HTR-8/SVneo (cell line): ENCODE data around the gene TBC1D19.

Source experiments
- DNase-seq: peaks from one replicate; pipeline ENCODE4 v3.0.0; 2011; ENCODE audit warnings: low spot score, mixed read lengths; ENCODE audit not compliant: insufficient read length
- FAIRE-seq: peaks from 2 replicates; lab custom pipeline; 2011; peaks lifted over from hg19 to GRCh38; lab: Jason Lieb, UNC

TBC1D19 gene

DNA sequence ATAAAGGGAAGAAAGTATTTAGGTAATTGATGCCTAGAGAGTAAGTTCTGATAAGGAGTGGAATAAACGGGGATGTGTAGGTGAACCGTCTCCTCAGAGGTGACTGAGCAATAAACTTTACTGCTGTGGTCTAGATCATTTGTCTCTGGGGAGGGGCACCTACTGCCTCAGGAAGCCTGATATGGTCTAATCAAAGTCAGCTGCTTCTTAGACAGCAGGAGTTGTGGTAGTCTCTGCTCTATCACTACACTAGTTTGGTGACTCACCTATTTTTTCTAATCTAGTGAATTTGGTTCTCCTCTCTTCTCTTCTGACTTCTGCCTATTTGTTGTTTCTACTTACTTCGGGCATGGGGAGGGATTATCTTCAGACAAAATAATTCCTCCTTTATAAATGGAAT is 181.6 kb downstream of the TBC1D19 start:
- FAIRE-seq = no peak
- no peak for DNase-seq

DNA sequence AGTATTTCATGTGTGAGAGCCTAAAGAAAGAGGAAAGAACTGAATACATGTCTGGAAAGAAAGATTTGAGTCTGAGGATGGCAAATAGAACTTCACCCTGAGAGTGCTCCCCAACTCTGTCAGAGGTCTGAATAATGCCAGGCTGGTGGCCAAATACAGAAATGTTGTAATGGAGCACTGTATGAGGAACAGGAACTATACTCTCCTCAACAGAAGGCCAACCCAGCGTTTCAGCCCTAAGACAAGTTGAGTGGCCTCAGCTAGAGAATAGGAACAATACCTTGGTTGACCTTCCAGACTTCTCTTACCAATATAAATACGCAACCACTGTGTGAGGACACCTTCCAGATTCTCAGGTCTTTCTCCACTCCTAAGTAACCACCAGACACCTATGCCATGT is 182.3 kb downstream of the TBC1D19 start:
- FAIRE-seq (no peak), DNase-seq (no peak)

DNA sequence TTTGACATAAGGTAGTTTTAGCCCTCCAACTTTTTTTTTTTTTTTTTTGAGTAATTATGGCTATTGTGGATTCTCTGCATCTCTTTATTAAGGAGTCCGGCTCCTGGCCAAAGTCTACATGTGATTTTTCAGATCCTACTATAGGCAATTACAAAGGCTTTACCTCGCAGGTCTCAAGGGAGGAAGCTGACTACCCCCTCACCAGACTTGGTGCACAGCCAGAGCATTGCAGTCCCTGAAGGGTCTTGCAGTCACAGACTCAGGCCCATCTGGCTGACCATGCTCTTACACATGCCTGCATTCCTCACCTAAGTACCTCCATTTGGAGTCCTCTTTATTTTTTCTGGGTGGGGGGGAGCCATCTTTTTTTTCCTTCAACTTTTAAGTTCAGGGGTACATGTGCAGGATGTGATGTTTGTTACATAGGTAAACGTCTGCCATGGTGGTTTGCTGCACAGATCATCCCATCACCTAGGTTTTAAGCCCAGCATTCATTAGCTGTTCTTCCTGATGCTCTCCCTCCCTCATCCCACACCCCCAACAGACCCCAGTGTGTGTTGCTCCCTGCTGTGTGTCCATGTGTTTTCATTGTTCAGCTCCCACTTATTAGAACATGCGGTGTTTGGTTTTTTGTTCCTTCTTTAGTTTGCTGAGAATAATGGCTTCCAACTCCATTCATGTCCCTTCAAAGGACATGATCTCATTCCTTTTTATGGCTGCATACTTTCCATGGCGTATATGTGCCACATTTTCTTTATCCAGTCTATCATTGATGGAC is 188.4 kb downstream of the TBC1D19 start:
- FAIRE-seq = no peak
- no peak for DNase-seq

DNA sequence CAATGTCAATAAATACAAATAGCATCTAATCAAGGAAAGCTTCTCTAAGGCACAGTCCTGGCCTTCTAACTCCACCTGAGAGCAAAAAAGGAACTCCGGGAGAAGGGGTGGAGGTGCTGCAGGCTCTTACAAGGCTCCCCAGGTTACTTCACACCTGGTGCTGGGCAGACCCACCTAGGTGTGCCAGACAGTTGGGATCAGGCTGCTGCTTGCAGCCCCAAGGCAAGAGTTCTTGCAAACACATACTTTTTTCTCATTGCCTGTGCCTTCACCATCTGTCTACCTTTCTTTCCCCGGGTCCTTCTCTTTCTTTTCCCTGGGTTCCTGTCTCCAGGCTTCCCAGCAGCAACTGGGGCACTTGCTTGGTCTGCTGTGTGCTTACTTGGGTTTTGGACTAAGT is 195.3 kb downstream of the TBC1D19 start:
- FAIRE-seq (no peak), DNase-seq (no peak)

DNA sequence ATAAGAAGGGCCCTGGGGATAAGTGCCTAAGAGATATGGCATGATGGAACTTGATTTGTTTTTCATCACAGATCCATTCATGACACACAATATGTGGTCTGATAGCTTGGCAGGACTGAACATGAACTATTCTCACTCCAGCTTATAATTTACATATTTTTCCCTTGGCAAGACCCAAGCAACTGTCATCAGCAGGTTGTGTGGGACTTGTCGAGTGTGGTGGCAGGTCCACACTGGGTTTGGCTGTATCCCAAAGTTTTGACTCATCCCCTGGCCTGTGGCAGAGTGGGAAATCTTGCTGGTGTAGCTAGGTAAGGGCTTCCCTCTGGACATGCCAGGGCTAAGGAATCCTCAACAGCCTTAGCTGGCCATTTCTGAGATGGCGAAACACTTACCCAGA is 195.8 kb downstream of the TBC1D19 start:
- no peak for DNase-seq
- FAIRE-seq = no peak

DNA sequence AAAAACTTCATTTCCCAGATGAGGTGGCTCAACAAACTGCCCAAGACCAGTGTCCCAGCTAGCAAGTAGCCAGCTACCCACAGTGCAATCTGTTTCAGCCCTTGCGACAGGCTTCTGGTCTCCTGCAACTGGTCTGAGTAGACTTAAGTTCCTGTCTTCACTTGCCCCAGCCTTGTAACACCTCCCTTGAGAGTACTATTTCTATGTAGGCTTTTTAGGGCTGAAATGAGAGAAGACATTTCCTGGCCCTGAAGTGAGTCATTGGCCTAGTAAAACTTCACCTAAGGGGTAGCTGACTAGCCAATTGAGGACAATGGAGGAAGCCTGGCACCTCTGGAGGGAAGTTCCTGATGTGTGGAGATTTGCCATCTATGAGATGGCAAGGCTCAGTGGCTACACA is 196.7 kb downstream of the TBC1D19 start:
- DNase-seq (no peak), FAIRE-seq (no peak)

DNA sequence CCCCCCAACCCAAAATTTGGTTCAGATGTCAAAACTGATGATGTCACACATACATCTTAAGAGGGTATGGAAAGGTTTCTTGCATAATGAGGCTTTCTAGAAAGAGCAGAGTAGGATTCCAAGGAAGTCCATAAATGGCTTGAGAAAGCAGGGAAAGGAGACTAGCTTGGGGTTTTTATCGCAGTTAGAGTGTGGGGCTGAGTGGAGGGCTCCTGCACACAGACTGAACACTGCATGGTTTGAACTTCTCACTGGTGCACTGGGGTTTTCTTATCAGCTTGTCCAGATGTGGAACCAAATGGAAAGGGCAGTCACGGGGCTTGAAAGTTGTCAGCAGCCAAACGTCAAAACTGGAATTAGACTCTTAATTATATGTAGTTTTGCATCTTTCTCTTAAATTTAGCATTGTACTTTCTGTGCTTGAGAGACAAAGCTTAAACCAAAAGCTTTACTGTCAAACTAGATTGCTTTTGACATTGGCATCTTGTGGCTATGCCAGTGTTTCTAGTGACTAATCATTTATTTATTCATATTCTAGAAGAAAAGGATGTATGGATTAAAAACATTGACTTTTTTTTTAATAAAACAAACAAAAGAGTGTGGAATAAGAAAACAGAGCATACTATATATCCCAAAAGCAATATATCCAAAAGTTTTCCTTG is 198.4 kb downstream of the TBC1D19 start:
- DNase-seq (no peak), FAIRE-seq (no peak)

DNA sequence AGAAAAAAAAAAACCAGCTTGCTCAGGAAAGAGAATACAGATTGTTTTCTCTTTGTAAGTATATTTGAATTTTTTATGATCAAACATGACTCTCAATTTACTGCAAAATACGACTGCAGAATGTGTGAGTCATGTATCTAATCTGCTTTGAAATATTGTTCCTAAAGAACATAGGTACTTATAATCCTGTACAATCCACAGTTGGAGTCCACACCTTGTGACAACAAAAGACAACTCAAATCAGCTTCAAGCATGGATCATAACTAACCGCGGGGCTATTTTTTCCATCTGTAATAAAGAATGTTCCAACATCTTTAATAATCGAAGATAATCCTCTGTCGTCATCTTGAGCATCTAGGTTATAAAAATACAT is 198.9 kb downstream of the TBC1D19 start:
- DNase-seq (no peak), FAIRE-seq (no peak)

DNA sequence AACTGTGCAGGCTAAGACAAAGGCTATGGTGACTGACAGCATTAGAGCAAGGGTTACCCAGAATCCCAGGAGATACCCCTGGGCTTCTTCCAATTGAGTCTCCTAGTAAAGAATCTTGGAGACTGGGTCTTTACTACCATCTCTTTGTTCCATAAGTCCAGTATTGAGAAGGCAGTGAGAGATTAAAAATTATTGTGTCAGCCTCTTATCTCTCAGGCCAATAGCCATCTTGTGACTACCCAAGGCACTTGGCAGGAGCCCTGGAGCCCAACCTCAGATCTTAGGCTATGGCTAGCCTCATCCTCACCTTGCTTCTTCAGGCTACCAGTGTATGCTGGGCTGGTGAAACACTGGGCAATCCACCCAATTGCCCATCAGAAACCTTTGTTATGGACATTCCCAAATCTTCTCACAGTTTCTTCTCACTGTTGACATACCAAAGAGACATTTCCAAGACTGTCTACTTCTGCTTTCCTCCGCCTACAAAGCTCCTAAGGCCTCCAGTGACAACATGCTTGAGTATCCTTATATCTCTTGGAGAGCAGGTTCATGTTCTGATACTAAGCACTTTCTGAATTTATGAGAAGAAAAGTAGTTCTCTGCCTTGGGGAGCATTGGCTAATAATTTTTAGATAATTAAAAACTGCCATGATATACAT is 200.5 kb downstream of the TBC1D19 start:
- no peak for FAIRE-seq

DNA sequence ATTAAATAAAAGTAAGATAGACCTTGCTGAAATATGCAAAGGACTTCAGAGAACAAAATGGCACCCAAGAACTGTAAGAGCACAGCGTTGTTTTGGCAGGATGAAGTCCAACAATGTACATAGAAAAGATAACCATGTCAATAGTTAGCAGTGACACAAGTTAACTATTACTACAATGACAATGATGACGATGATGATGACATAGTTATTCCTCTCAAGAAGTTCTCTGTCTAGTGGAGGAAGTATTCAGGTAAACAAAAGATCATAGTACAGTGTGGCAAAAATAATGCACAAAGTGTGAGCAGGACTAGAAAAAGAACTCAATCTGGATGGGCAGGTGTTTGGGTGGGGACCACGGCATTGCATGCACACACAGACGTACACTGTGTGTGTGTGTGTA is 201.4 kb downstream of the TBC1D19 start:
- FAIRE-seq (no peak), DNase-seq (no peak)

More for the DNA sequence above, 200.5 kb downstream of the TBC1D19 start:
- DNase-seq = no peak

DNA sequence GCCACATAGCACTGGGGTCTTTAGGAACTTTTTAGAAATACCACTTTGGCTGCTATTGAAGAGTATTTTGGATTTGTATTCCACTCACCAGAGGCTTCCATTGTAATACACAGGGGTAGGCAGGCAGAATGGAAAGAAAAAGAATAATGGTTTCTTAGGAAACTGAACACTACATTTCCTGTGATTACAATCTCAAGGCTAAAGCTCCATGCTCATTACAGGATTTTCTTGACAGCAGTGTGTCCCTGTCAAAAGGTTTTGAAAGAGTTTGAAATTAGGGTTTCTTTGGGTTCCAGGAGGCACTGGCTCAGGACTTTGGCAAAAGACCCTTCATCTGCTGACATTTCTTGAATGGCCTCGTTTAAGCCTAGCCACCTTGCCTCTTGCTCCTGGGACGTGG is 201.9 kb downstream of the TBC1D19 start:
- FAIRE-seq (no peak), DNase-seq (no peak)

DNA sequence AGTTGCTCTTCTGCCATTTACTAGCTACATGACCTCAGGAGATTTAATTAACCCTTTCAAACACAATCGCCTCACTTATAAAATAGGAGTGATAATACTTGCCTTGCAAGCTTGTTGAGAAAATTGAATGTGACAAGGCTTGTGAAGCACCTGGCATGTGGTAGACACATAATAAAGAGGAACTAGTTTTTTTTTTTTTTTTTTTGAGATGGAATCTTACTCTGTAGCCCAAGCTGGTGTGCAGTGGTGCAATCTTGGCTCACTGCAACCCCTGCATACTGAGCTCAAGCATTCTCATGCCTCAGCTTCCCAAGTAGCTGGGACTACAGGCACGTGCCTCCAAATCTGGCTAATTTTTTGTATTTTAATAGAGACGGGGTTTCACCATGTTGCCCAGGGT is 203.0 kb downstream of the TBC1D19 start:
- DNase-seq = no peak
- no peak for FAIRE-seq

DNA sequence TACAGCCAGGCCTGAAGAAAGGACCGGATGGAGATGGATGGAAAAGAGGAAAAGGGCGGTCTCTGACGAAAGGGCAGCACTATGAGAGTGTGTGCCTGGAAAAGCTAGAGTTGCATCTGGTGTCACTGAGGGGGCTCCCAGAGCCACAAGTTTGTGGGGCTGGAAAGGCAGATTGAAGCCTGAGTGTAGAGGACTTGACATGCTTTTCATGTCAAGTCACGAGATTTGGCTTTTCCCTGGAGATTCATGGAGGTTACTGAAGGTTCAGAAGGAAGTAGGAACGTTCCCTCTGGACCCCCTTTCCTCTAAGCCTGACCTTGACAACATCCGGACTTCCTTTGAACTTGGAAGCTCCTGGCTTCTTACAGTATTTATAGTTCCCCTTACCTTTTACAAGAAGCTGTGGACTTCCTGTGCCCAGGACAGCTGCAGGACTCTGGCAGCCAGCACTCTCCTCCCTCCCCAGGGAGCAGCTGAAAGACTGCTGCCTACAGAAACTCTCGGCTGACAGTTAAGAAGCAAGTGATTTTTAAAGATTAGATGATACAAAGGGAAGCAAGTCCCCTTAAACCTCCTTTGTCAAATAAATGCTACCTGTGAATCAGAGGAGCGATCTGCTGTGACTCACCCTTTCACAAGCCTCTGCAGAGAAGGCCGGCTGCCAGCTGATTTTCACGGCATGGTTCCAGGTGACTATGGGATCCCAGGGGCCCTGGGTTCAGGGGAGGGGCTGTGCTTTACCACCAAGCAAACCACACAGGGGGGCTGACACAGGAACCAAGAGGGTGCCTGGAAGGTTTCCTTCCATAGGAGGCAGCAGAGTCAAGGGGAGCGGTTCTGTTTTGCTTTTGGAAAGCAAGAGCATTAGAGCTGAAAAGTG is 203.8 kb downstream of the TBC1D19 start:
- DNase-seq (peak; percentile 25), FAIRE-seq (no peak)

DNA sequence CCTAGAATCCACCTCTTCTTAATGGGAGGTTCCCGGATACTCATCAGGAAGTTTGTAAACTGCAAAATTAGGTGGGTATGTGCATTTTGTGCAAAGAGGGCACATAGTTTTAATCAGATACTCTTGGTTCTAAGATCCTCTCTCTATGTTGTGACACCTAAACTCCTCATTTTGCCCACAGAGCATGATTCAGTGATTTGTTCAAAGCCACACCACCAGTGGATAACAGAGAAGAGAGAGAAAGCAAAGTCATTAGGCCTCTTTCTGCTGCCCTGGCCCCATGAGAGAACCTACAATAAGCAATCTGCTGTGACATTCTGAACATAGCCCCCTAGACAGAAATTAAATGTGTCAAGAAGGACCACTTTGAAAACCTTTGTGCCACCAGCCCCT is 204.5 kb downstream of the TBC1D19 start:
- FAIRE-seq (no peak), DNase-seq (no peak)

DNA sequence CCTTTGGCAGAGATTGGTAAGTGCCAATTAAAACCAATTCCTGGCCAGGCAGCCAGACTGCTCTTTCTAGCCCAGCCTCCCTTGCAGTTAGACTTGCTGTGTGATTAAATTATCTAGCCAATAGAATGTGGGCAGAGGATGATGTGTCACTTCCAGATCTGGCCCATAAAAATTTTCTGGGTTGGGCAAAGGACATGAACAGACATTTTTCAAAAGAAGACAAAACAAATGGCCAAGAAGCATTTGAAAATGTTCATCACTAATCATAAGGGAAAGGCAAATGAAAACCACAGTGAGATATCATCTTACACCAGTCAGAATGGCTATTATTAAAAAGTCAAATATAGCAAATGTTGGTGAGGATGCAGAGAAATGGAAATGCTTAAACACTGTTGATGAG is 205.3 kb downstream of the TBC1D19 start:
- no peak for DNase-seq
- no peak for FAIRE-seq

DNA sequence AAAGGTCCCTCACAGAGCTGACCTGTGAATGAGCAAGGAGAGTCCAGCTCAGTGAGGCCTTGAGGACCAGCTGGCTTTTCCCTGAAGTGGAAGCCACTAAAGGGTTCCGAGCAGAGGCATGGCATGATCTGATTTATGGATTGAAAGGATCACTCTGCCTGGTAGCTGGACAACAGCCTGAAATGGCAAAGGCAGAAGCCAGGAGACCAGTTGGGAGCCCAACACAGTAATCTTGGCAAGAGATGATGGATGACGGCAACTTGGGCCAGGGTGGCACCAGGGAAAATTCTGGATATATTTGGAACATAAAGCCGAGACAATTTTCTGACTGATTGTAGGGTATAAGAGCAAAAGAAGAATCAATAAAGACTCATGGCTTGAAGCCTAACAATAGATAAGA is 207.5 kb downstream of the TBC1D19 start:
- DNase-seq = no peak
- FAIRE-seq = no peak

DNA sequence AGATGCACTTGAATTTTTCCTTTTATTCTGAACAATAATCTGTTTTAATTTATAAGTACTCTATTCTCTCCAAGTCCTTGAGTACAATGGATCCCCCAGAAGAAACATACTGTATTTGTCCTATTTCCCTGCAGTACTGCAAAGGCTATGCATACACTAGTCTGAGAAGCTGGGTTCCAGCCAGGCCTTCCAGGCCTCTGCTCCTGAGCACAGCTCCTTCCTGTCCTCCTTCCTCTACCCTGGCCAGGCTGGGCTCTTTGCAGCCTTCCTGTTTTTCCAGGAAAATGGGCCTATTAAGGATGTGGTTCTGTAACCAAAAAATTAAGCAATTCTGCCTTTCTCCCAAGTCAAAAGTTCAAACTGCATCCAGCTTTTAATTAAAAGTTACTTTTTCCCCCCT is 208.8 kb downstream of the TBC1D19 start:
- FAIRE-seq (no peak), DNase-seq (no peak)

DNA sequence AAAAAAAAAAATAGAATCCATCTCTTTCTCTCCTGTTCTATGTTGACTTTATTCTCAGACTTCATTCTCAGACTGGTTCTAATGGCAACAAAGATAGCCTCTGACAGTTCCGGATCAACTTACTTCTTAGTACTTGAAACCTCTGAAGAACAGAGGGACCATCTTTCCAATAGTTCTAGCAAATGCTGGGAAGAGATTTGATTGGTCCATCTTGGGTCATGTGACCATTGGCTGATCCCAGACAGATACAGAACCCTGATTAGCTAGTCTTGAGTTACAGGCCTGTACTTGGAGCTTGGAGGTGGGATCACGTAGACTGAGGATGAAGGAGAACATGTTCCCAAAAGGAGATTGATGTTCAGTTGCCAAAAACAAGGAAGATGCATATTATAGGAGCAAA is 209.9 kb downstream of the TBC1D19 start:
- FAIRE-seq = no peak

DNA sequence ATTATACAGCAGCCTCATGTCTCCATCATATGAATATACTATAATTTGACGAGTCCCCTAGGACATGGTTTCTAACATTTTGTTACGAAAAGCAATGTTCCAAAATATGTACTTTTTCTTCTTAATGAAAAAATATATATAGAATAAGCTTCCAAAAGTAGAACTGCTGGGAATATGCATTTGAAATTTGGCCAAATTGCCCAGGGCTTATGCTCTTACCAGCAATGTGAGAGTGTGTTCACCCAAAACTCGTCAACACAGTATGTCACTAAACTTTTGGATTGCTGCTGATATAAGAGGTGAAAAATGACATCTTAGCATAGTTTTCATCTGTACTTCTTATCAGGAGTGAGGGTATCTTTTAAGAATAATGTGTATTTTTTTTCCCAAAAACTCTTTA is 212.2 kb downstream of the TBC1D19 start:
- DNase-seq (no peak), FAIRE-seq (no peak)

More for the DNA sequence above, 209.9 kb downstream of the TBC1D19 start:
- DNase-seq = no peak

DNA sequence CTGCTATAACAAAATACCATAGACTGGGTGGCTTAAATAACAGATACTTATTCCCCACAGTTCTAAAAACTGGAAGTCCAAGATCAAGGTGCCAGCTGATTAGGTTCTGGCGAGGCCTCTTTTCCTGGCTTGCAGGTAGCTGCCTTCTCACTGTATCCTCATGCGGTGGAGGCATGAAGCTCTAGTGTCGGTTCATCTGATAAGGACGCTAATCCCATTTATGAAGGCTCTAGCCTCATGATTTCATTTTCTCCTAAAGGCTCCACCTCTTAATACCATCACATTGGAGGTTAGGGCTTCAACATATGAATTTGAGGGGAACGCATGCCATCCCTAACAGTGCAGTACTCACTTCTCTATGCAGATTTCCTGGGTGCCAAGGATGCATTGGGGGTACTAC is 218.9 kb downstream of the TBC1D19 start:
- FAIRE-seq = no peak
- no peak for DNase-seq
